Urinary bladder (tissue), 4 donors: ENCODE data around the gene MACROH2A1. TPM values are rescaled to one million over a fixed set of nuclear protein-coding genes. Genes with fewer than 3 reads are reported as not detected.

Source experiments
- DNase-seq: peaks from one replicate; pipeline ENCODE4 v3.0.0-alpha.2; 2015; ENCODE audit errors: extremely low spot score
- H3K27ac ChIP-seq: one replicate; pipeline ENCODE4 v1.5.1; 2013; ENCODE audit warnings: low read depth, mild to moderate bottlenecking, moderate library complexity
- H3K36me3 ChIP-seq: one replicate; pipeline ENCODE4 v1.6.1; 2013; ENCODE audit warnings: mild to moderate bottlenecking, moderate library complexity; ENCODE audit not compliant: insufficient read depth
- H3K4me1 ChIP-seq: one replicate; pipeline ENCODE4 v1.6.1; 2013; ENCODE audit warnings: mild to moderate bottlenecking, moderate library complexity; ENCODE audit not compliant: insufficient read depth
- H3K4me3 ChIP-seq: one replicate; pipeline ENCODE4 v1.5.1; 2013; ENCODE audit warnings: low read depth, low read length
- WGBS: extraction: QIAGEN DNeasy Blood & Tissue Kit; methylation state at CpG from one replicate; pipeline ENCODE4 v1.1.7; 2013; 5-methylcytosine and 5-hydroxymethylcytosine counted together
- polyA plus RNA-seq: library from polyadenylated mRNA; stranded (reverse); fragments of 200-250 nt; gene quantifications from one replicate; pipeline ENCODE4 v1.2.3, GENCODE V29; 2013
- total RNA-seq: library from RNA; depleted of rRNA; stranded (reverse); fragments of >200 nt; gene quantifications from one replicate; pipeline ENCODE4 v1.2.3, GENCODE V29; 2014
- donor health status: healthy with polysubstance abuse.
- donor health status: healthy.

Gene MACROH2A1
- total and polyA plus RNA-seq, 2 donors: 122 to 150 TPM

- H3K27ac ChIP-seq: no peak overlapping the region
- DNase-seq: no peak
Observed at GRCh38 chr5:135319928-135320606, 79.0 kb downstream of the MACROH2A1 start.

GRCh38 chr5:135319458-135319857 is 79.6 kb downstream of the MACROH2A1 start:
- 96% methylated on average over 6 of the region's 6 CpGs for WGBS
- H3K4me3 ChIP-seq: no peak overlapping the region
- H3K4me1 ChIP-seq: no peaks in the 10 kb centered on the region
- H3K36me3 ChIP-seq: no peaks in the 10 kb centered on the region
- no peak for DNase-seq
- H3K27ac ChIP-seq: no peak overlapping the region

More at GRCh38 chr5:135319928-135320606, 79.0 kb downstream of the MACROH2A1 start:
- WGBS: 82% methylated on average over 8 of the region's 8 CpGs
- Histone ChIP-seq H3K4me3 (no peak overlapping the region), H3K36me3 (no peaks in the 10 kb centered on the region), H3K4me1 (no peaks in the 10 kb centered on the region)

DNA sequence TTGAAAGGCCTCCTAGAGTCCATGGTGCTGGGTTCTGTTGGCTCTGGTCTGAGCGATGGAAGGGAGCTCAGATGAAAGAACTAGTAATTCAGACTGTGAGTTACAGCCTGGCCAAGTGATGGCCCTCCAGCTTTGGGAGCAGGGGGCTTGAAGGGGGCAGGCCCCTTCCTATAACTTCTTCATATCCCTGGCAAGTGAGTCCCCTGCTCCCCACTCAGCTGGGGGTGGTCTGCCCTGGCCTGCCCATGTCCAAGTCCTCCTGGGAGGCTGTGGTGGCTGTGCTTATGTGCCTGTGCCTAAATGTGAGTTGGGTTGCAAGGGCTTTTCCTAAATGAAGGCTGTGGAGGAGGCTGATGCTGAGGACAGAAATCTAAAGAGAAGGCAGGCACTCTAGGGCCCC is 80.1 kb downstream of the MACROH2A1 start:
- H3K27ac ChIP-seq: no peak overlapping the region
- H3K4me1 ChIP-seq: no peaks in the 10 kb centered on the region
- H3K4me3 ChIP-seq: no peak overlapping the region
- WGBS: 100% methylated on average over 1 of the region's 1 CpG
- no peak for DNase-seq
- H3K36me3 ChIP-seq: no peaks in the 10 kb centered on the region

DNA sequence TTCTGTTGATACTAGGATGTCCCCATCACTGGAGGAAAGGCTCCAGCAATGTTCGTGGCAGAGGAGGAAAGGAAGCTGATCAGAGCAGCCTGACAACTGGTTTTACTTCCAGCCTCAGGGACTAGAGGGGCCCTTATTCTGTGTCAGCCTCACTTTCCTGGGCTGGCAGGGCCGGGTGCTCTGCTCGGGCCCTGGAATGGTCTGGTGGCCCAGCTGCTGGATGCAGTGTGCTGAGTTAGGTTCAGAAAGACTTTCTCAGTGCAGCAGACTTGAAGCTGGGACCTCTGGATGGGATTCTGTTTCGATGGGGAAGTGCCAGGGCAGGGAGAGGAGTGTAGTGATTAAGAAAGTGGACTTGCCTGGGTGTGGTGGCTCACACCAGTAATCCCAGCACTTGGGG is 81.0 kb downstream of the MACROH2A1 start:
- Histone ChIP-seq H3K4me1 (no peaks in the 10 kb centered on the region), H3K36me3 (no peaks in the 10 kb centered on the region), H3K27ac (no peak overlapping the region), H3K4me3 (no peak overlapping the region)
- WGBS: 83% methylated on average over 4 of the region's 4 CpGs
- no peak for DNase-seq

DNA sequence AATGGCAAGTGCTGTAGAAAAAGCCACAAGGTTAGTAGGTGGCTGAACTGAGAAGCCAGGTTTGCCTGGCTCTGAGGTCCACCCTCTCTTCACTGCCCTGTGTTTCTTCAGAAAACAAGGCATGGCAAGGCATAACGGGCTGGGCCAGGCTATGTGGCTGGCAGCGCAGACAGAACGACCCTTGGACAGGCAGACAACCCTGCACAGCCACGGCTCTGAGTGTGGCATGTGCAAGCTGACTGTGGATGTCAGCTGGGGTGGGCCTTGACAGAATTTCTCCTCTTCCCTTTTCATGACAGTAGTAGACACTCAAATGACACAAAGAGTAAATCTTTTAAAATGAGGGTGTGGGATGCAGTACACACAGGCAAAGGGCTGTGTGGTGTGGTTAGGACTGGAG is 81.7 kb downstream of the MACROH2A1 start:
- no peaks in the 10 kb centered on the region for H3K36me3 ChIP-seq

GRCh38 chr5:135315386-135315785 is 83.6 kb downstream of the MACROH2A1 start:
- DNase-seq: no peak
- Histone ChIP-seq H3K36me3 (no peaks in the 10 kb centered on the region), H3K4me1 (no peaks in the 10 kb centered on the region), H3K4me3 (no peak overlapping the region), H3K27ac (no peak overlapping the region)
- 86% methylated on average over 2 of the region's 2 CpGs for WGBS

More for the DNA sequence above, 81.7 kb downstream of the MACROH2A1 start:
- DNase-seq: no peak
- no peak overlapping the region for H3K27ac ChIP-seq
- H3K4me3 ChIP-seq: no peak overlapping the region
- H3K4me1 ChIP-seq: no peaks in the 10 kb centered on the region
- WGBS: 85% methylated on average over 4 of the region's 4 CpGs

- Histone ChIP-seq H3K4me3 (no peak overlapping the region), H3K4me1 (no peaks in the 10 kb centered on the region), H3K27ac (no peak overlapping the region), H3K36me3 (no peaks in the 10 kb centered on the region)
- DNase-seq: no peak
- WGBS: 95% methylated on average over 2 of the region's 2 CpGs
Observed at GRCh38 chr5:135313946-135314345, 85.1 kb downstream of the MACROH2A1 start.

- Histone ChIP-seq H3K36me3 (no peaks in the 10 kb centered on the region), H3K4me3 (no peak overlapping the region), H3K4me1 (no peaks in the 10 kb centered on the region), H3K27ac (no peak overlapping the region)
- WGBS: 94% methylated on average over 4 of the region's 4 CpGs
- DNase-seq: no peak
Observed at GRCh38 chr5:135313405-135313804, 85.6 kb downstream of the MACROH2A1 start.

GRCh38 chr5:135312255-135312935 is 86.6 kb downstream of the MACROH2A1 start:
- no peak overlapping the region for H3K4me3 ChIP-seq
- H3K36me3 ChIP-seq: no peaks in the 10 kb centered on the region
- DNase-seq: no peak
- WGBS: 97% methylated on average over 10 of the region's 10 CpGs
- H3K27ac ChIP-seq: no peak overlapping the region
- H3K4me1 ChIP-seq: no peaks in the 10 kb centered on the region

DNA sequence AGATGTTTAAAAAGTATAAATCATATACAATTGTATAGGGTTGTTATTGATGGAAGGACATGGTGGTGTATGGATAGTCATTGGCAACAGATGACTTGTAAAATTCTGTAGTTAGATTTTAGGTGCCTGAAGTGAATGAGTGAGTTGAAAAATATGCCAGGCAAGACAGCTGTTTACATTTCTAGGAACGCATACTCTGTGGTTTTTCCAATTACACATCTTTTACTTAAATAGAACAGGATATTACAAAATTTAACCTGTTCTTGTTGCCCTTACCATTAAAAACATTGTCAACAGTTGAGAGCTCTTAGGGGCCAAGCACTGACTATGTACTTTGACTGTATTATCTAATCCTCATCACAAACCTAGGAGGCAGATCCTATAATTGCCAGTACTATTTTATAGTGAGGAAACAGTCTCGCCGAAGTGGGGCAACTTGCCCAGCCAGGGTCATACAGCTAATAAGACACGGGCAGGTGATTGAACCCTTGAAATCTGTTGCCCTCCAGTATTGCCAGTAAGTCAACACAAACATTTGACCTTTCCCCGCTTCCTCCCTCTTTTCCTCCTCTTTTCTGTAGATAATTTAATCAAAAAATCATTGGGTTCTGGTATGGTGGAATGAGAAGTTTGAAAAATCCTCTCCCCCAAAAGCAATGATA is 88.6 kb downstream of the MACROH2A1 start:
- H3K36me3 ChIP-seq: no peaks in the 10 kb centered on the region
- H3K4me1 ChIP-seq: no peaks in the 10 kb centered on the region
- no peak overlapping the region for H3K27ac ChIP-seq
- no peak overlapping the region for H3K4me3 ChIP-seq
- no peak for DNase-seq
- WGBS: 58% methylated on average over 5 of the region's 5 CpGs

DNA sequence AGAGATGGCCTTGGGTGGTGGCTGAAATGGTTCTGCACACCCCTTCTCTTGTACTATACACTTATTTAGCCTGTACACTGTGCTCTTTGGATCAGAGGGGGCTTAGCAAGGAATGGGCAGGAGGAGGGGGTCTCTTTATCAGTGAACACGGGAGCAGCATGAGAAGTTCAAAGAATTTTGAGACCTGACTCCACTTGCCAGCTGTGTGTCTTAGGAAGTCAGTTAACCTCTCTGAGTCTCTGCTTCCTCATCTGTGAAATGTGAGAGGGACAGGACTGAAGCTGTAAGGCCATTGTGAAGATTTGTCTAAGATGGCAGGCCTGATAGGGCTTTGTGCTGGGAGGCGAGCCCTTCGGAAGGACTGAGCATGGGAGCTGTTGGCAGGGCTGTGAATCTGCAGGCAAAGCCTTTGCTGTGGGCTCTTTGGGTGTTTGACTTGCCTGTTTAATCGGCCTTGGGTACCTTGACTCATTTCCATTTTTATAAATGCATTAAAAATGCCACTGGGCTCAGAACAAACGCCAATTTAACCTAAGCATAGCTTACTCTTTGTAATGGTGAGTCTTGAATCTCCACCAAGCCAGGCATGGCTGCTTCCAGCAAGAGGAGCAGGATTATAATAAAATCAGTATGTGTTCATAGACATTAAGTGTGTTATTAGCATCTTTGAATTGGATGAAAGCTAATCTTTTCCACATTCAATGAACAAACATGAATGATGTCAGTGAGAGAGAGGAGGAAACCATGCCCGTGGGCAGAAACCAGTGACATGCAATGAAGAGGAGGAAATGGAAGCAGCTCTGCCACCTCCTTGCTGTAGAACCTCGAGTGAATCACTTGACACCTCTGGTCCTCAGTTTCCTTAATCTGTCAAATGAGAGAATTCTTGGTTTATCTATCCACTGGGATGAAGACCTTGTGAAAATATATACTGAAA is 89.4 kb downstream of the MACROH2A1 start:
- Histone ChIP-seq H3K36me3 (no peaks in the 10 kb centered on the region), H3K27ac (no peak overlapping the region), H3K4me3 (no peak overlapping the region), H3K4me1 (no peaks in the 10 kb centered on the region)
- DNase-seq: no peak
- 85% methylated on average over 7 of the region's 7 CpGs for WGBS

GRCh38 chr5:135308752-135309151 is 90.3 kb downstream of the MACROH2A1 start:
- no peak for DNase-seq
- Histone ChIP-seq H3K36me3 (no peaks in the 10 kb centered on the region), H3K27ac (no peak overlapping the region), H3K4me3 (no peak overlapping the region), H3K4me1 (no peaks in the 10 kb centered on the region)
- 61% methylated on average over 5 of the region's 5 CpGs for WGBS

DNA sequence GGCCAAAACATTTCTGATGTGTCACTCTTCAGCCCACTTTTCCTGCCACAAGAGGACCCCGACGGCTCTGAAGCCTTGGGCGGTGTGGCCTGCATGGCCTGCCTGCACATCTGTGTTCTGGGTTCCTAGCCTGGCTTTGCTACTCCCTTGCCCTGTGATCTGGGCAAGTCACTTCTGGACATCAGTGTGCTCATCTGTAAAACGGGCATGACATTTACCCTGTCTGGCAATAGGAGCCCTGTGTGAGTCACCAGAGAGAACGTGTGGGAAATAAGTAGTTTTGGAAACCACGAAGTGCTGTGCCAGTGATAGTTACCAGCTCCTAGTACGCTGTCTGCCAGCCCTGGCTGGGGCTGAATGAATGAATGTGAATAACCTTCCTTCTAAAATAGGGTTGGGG is 90.8 kb downstream of the MACROH2A1 start:
- no peak for DNase-seq
- H3K27ac ChIP-seq: no peak overlapping the region
- H3K36me3 ChIP-seq: no peaks in the 10 kb centered on the region
- H3K4me1 ChIP-seq: no peaks in the 10 kb centered on the region
- 91% methylated on average over 7 of the region's 7 CpGs for WGBS
- no peak overlapping the region for H3K4me3 ChIP-seq
